Endothelial cell of coronary artery (primary cell): ENCODE results near the gene KPNA3. TPM values are rescaled to one million over a fixed set of nuclear protein-coding genes. Genes with fewer than 3 reads are reported as not detected.

Experiments
- total RNA-seq: library from RNA; depleted of rRNA; stranded (reverse); fragments of >200 nt; gene quantifications from 2 replicates; pipeline ENCODE4 v1.2.3, GENCODE V29; 2014

The KPNA3 gene
- total RNA-seq, result 32.9 and 42.4 TPM in 2 replicates

GRCh38 chr13:49792550-49793324 is at the start of gene KPNA3:
TSS of gene KPNA3 (minus strand) at chr13:49792682. CDS start at chr13:49792506, 176 bp downstream.

GRCh38 chr13:49690995-49691784 is 101.3 kb downstream of the KPNA3 start, which contains the start of gene EBPL:
TSS of gene EBPL (minus strand) at chr13:49691486. CDS start at chr13:49691424, 62 bp downstream.

Other genes with a start within 250 kb of the KPNA3 start
- gene RCBTB1, start 207.1 kb downstream of the KPNA3 start, total RNA-seq, result 15.7 and 20.2 TPM in 2 replicates
- gene ARL11, start 164.2 kb downstream of the KPNA3 start, total RNA-seq, result 0.09 TPM in 2 replicates
- 40.9 and 89.0 TPM in 2 replicates for gene EBPL, start 101.2 kb downstream of the KPNA3 start, total RNA-seq
- 4.1 TPM in 2 replicates for gene SPRYD7, start 143.7 kb upstream of the KPNA3 start, total RNA-seq
- gene TRIM13, start 204.4 kb upstream of the KPNA3 start, total RNA-seq, result 23.2 and 31.8 TPM in 2 replicates
- gene KCNRG, start 222.8 kb upstream of the KPNA3 start, total RNA-seq, result 7.3 and 9.8 TPM in 2 replicates